Measurements from ENCODE around the gene PSMD9.

The PSMD9 gene

GRCh38 chr12:121957861-121958515, 69.4 kb downstream of the PSMD9 start:
- DNase-seq, result no peak

- DNase-seq, result no peak
Observed at GRCh38 chr12:121958541-121959240, 70.1 kb downstream of the PSMD9 start.

GRCh38 chr12:121960541-121960940, 72.0 kb downstream of the PSMD9 start:
- no peak for DNase-seq

- DNase-seq, result no peak
Observed at GRCh38 chr12:121961195-121961879, 72.7 kb downstream of the PSMD9 start.

- no peak for DNase-seq
Observed at GRCh38 chr12:121963341-121964018, 74.9 kb downstream of the PSMD9 start.

GRCh38 chr12:121964813-121965643, 76.4 kb downstream of the PSMD9 start:
- no peak for DNase-seq

- DNase-seq, result no peak
Observed at GRCh38 chr12:121966959-121967358, 78.4 kb downstream of the PSMD9 start.
